CD14-positive monocyte (primary cell): Measurements from ENCODE around the gene RIT2. TPM values are rescaled to one million over a fixed set of nuclear protein-coding genes. Genes with fewer than 3 reads are reported as not detected.

Experiments
- DNase-seq, 3 donors: peaks; one replicate each; pipeline ENCODE4 v3.0.0-alpha.2; 2011 to 2022
- H2AFZ ChIP-seq: 2 replicates; pipeline ENCODE4 v1.6.0; 2012; ENCODE audit warnings: mild to moderate bottlenecking, low read depth, low read length, inconsistent platforms; ENCODE audit not compliant: insufficient read depth, poor library complexity, severe bottlenecking
- H3K27ac ChIP-seq, 2 donors: 1 replicate in 1 of 2; 2 replicates in 1 of 2; pipeline ENCODE4 v1.5.1; 2012 to 2013; ENCODE audit warnings: low read length in 2 of 2, control low read depth in 1 of 2, inconsistent platforms in 1 of 2, low read depth in 1 of 2, mild to moderate bottlenecking in 1 of 2
- H3K27me3 ChIP-seq, 2 donors: one replicate each; pipeline versions ENCODE4 v1.6.0 to v1.6.1; 2011 to 2013; ENCODE audit warnings: low read length in 2 of 2; ENCODE audit not compliant: control insufficient read depth in 2 of 2, insufficient read depth in 2 of 2
- H3K36me3 ChIP-seq, 2 donors: replicated peaks in 1 of 2; 1 replicate in 1 of 2; 2 replicates in 1 of 2; pipeline versions ENCODE4 v1.5.1 to v1.6.1; 2012 to 2013; ENCODE audit warnings: low read length in 2 of 2, control low read depth in 1 of 2, inconsistent platforms in 1 of 2, mild to moderate bottlenecking in 1 of 2; ENCODE audit not compliant: insufficient read depth in 2 of 2, control insufficient read depth in 1 of 2
- H3K4me1 ChIP-seq, 2 donors: 1 replicate in 1 of 2; 2 replicates in 1 of 2; pipeline versions ENCODE4 v1.5.1 to v1.6.1; 2012 to 2013; ENCODE audit warnings: low read length in 2 of 2, control low read depth in 1 of 2, inconsistent platforms in 1 of 2, mild to moderate bottlenecking in 1 of 2, moderate library complexity in 1 of 2; ENCODE audit not compliant: insufficient read depth in 2 of 2, control insufficient read depth in 1 of 2
- H3K4me2 ChIP-seq: replicated peaks from 2 replicates; pipeline ENCODE3; 2012; ENCODE audit warnings: low read length, moderate library complexity, mild to moderate bottlenecking; ENCODE audit not compliant: poor library complexity, severe bottlenecking; ENCODE audit errors: extremely low read depth
- H3K4me3 ChIP-seq, 3 experiments: fragments of 200-600 bp in 1 of 3; sonication (generic) in 1 of 3; replicated peaks in 1 of 3; 1 replicate in 2 of 3; 2 replicates in 1 of 3; pipeline ENCODE4 v1.5.1; 2011 to 2013; ENCODE audit warnings: low read length in 3 of 3, mild to moderate bottlenecking in 3 of 3, control low read depth in 2 of 3, low read depth in 2 of 3, inconsistent platforms in 1 of 3, moderate library complexity in 1 of 3
- H3K79me2 ChIP-seq: 2 replicates; pipeline ENCODE4 v1.6.0; 2012; ENCODE audit warnings: mild to moderate bottlenecking, control low read depth, inconsistent platforms, low read length, moderate library complexity; ENCODE audit not compliant: insufficient read depth
- H3K9ac ChIP-seq: 2 replicates; pipeline ENCODE4 v1.6.0; 2017; ENCODE audit warnings: low read length, mild to moderate bottlenecking; ENCODE audit not compliant: insufficient read depth, poor library complexity, severe bottlenecking
- H3K9me3 ChIP-seq, 2 donors: replicated peaks in 1 of 2; 1 replicate in 1 of 2; 2 replicates in 1 of 2; pipeline versions ENCODE4 v1.5.1 to v1.6.1; 2012 to 2013; ENCODE audit warnings: low read length in 2 of 2, control low read depth in 1 of 2; ENCODE audit not compliant: control insufficient read depth in 1 of 2, insufficient read depth in 1 of 2
- H4K20me1 ChIP-seq: 2 replicates; pipeline ENCODE4 v1.6.0; 2012; ENCODE audit warnings: mild to moderate bottlenecking, low read length, control low read depth, moderate library complexity; ENCODE audit not compliant: insufficient read depth
- H3K27ac Mint-ChIP-seq, 7 donors: one replicate each; pipeline ENCODE4 v1.8.0; 2020; ENCODE audit warnings: mild to moderate bottlenecking in 7 of 7, mixed read lengths in 7 of 7, moderate library complexity in 6 of 7, inconsistent platforms in 2 of 7
- H3K27me3 Mint-ChIP-seq, 3 donors: one replicate each; pipeline ENCODE4 v1.8.0; 2021 to 2022; ENCODE audit warnings: low read depth in 3 of 3, mild to moderate bottlenecking in 3 of 3, mixed read lengths in 3 of 3, moderate library complexity in 3 of 3, inconsistent platforms in 1 of 3
- H3K36me3 Mint-ChIP-seq, 2 donors: one replicate each; pipeline ENCODE4 v1.8.0; 2020; ENCODE audit warnings: mixed read lengths in 2 of 2, inconsistent platforms in 1 of 2, mild to moderate bottlenecking in 1 of 2
- H3K4me1 Mint-ChIP-seq: one replicate; pipeline ENCODE4 v1.8.0; 2020; ENCODE audit warnings: mild to moderate bottlenecking, mixed read lengths
- H3K4me3 Mint-ChIP-seq, 2 donors: one replicate each; pipeline ENCODE4 v1.8.0; 2020; ENCODE audit warnings: mild to moderate bottlenecking in 2 of 2, mixed read lengths in 2 of 2, moderate library complexity in 1 of 2
- H3K9me3 Mint-ChIP-seq, 7 donors: one replicate each; pipeline ENCODE4 v1.8.0; 2020 to 2022; ENCODE audit warnings: mixed read lengths in 7 of 7, mild to moderate bottlenecking in 6 of 7, moderate library complexity in 6 of 7, inconsistent platforms in 2 of 7
- WGBS: methylation state at CpG from one replicate; pipeline ENCODE4 v1.1.5; 2013; ENCODE audit warnings: missing lambda C conversion rate; ENCODE audit not compliant: insufficient coverage; 5-methylcytosine and 5-hydroxymethylcytosine counted together
- intact Hi-C, 2 donors: fragments of 100-400 bp; cut with micrococcal nuclease; formaldehyde crosslinking; loops; one replicate each; pipeline versions ENCODE4 v1.15.0 to v1.15.1; 2023
- polyA plus RNA-seq, 3 donors: library from polyadenylated mRNA; depleted of rRNA in 1 of 3; unstranded in 2 of 3; stranded (reverse) in 1 of 3; fragments of 300-500 nt in 2 of 3; fragments of >200 nt in 1 of 3; fragmentation: Illumina TruSeq in 2 of 3; gene quantifications; 1 replicate in 2 of 3; 2 replicates in 1 of 3; pipeline ENCODE4 v1.2.3, GENCODE V29; 2012 to 2021
- TF ChIP-seq, protein P1 (sequence below): fragments of 200-600 bp; IDR thresholded peaks from one replicate; pipeline ENCODE4 v1.8.0; 2022; ENCODE audit warnings: antibody characterized with exemption, mild to moderate bottlenecking

RIT2 gene
- polyA plus RNA-seq, 3 donors, result not detected

- H3K4me1 Mint-ChIP-seq, result no peaks in the 10 kb centered on the region
- H3K27ac ChIP-seq, result no peak overlapping the region
- intact Hi-C loops, result no loop called here
- no peaks in the 10 kb centered on the region for H3K79me2 ChIP-seq
- DNase-seq, result no peak
- no peaks in the 10 kb centered on the region for H3K36me3 Mint-ChIP-seq
- no peaks in the 10 kb centered on the region for H3K4me1 ChIP-seq
- H3K4me3 ChIP-seq, result no peak overlapping the region
- no peak overlapping the region for H3K4me3 Mint-ChIP-seq
- peaks cover 0 to 9% (median 6%) of the 10 kb centered on the region in 7 donors for H3K9me3 Mint-ChIP-seq
- H2AFZ ChIP-seq, result no peak overlapping the region
- peaks cover 0 to 1% (median 0%) of the 10 kb centered on the region in 3 donors for H3K27me3 Mint-ChIP-seq
- H4K20me1 ChIP-seq, result no peaks in the 10 kb centered on the region
- 80% methylated on average over 1 of the region's 2 CpGs for WGBS
- TF ChIP-seq, protein P1, sequence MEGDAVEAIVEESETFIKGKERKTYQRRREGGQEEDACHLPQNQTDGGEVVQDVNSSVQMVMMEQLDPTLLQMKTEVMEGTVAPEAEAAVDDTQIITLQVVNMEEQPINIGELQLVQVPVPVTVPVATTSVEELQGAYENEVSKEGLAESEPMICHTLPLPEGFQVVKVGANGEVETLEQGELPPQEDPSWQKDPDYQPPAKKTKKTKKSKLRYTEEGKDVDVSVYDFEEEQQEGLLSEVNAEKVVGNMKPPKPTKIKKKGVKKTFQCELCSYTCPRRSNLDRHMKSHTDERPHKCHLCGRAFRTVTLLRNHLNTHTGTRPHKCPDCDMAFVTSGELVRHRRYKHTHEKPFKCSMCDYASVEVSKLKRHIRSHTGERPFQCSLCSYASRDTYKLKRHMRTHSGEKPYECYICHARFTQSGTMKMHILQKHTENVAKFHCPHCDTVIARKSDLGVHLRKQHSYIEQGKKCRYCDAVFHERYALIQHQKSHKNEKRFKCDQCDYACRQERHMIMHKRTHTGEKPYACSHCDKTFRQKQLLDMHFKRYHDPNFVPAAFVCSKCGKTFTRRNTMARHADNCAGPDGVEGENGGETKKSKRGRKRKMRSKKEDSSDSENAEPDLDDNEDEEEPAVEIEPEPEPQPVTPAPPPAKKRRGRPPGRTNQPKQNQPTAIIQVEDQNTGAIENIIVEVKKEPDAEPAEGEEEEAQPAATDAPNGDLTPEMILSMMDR, result no peak
- H3K9ac ChIP-seq, result no peak overlapping the region
- H3K4me2 ChIP-seq, result no peak overlapping the region
- peaks cover 0 to 7% of the 10 kb centered on the region in 2 donors for H3K9me3 ChIP-seq
- H3K27me3 ChIP-seq, result no peaks in the 10 kb centered on the region
- H3K36me3 ChIP-seq, result no peaks in the 10 kb centered on the region
- H3K27ac Mint-ChIP-seq, result no peak overlapping the region
These were observed 25.7 kb upstream of the RIT2 start for GRCh38 chr18:43141208-43141607.

DNA sequence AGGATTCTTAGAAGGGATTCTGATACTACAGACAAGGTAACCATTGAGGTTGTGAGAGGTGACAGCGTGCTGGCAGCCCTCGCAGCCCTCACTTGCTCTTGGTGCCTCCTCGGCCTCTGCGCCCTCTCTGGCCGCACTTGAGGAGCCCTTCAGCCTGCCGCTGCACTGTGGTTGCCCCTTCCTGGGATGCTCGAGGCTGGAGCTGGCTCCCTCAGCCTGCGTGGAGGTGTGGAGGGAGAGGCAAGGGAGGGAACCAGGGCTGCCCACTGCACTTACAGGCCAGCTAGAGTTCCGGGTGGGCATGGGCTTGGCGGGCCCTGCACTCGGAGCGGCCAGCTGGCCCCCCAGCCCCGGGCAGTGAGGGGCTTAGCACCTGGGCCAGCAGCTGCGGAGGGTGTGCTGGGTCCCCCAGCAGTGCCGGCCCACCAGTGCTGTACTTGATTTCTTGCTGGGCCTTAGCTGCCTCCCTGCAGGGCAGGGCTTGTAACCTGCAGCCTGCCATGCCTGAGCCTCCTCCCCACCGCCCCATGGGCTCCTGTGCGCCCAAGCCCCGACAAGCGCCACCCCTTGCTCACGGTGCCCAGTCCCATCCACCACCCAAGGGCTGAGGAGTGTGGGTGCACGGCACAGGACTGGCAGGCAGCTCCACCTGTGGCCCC is 23.9 kb upstream of the RIT2 start:
- peaks cover 0 to 7% of the 10 kb centered on the region in 2 donors for H3K9me3 ChIP-seq
- Mint-ChIP-seq H3K9me3 (peaks cover 0 to 9% (median 6%) of the 10 kb centered on the region in 7 donors), H3K4me1 (no peaks in the 10 kb centered on the region), H3K4me3 (no peak overlapping the region), H3K27ac (no peak overlapping the region), H3K36me3 (no peaks in the 10 kb centered on the region), H3K27me3 (peaks cover 0 to 1% (median 0%) of the 10 kb centered on the region in 3 donors)
- H4K20me1 ChIP-seq, result no peaks in the 10 kb centered on the region
- no peak overlapping the region for H3K27ac ChIP-seq
- DNase-seq, result no peak
- H2AFZ ChIP-seq, result no peak overlapping the region
- TF ChIP-seq, protein P1, result no peak
- H3K36me3 ChIP-seq, result no peaks in the 10 kb centered on the region
- 94% methylated on average over 21 of the region's 21 CpGs for WGBS
- no peak overlapping the region for H3K9ac ChIP-seq
- intact Hi-C loops, result no loop called here
- H3K4me2 ChIP-seq, result no peak overlapping the region
- H3K79me2 ChIP-seq, result no peaks in the 10 kb centered on the region
- H3K4me3 ChIP-seq, result no peak overlapping the region
- no peaks in the 10 kb centered on the region for H3K27me3 ChIP-seq
- H3K4me1 ChIP-seq, result no peaks in the 10 kb centered on the region
